Skin of body (tissue), 2 donors: ENCODE measurements around the gene ABL1. TPM values are rescaled to one million over a fixed set of nuclear protein-coding genes. Genes with fewer than 3 reads are reported as not detected.

ENCODE experiments used
- DNase-seq: peaks from one replicate; lab custom pipeline; 2025; lab: John Stamatoyannopoulos, UW
- total RNA-seq: library from RNA; depleted of rRNA; stranded (reverse); fragments of >200 nt; gene quantifications from one replicate; pipeline ENCODE4 v1.2.3, GENCODE V29; 2014

ABL1 gene
- total RNA-seq, 1 donor from 2014 or later = 35.5 TPM

- no peak for DNase-seq
Measured at GRCh38 chr9:130930804-130931349, 95.8 kb downstream of the ABL1 start.

DNA sequence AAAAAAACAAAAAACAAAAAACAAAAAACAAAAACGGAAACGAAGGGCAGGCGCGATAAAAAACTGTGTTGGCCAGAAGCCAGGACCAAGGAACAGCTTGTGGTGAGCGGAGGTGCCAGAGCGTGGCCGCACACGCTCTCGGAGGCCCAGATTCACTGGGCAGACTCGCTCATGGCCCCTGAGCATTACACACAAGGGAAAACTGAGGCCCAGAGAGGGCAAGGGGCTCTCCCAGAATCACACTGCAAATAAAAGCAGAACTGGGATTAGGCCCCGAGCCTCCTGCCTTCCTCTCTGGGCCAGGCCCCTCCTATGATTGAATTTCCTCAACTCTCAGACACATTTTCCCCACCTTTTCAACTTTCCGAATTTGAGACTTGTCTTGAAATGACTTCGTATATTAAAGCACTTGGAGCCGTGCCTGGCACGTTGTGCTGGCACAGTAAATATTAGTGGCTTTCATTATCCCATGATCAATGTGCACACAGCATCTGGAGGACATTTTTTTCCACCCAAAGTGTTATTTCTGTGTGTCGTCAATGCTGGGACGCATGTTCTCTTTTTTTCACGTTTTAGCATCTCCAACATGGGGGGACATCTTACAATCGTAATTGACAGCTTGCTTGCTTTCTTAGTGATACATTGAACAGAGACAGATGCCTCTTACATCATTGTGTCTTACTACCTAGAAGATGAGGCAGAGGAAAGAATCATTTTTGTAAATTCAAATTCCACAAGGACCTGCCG is 96.6 kb downstream of the ABL1 start:
- peak; percentile 60 for DNase-seq

DNA sequence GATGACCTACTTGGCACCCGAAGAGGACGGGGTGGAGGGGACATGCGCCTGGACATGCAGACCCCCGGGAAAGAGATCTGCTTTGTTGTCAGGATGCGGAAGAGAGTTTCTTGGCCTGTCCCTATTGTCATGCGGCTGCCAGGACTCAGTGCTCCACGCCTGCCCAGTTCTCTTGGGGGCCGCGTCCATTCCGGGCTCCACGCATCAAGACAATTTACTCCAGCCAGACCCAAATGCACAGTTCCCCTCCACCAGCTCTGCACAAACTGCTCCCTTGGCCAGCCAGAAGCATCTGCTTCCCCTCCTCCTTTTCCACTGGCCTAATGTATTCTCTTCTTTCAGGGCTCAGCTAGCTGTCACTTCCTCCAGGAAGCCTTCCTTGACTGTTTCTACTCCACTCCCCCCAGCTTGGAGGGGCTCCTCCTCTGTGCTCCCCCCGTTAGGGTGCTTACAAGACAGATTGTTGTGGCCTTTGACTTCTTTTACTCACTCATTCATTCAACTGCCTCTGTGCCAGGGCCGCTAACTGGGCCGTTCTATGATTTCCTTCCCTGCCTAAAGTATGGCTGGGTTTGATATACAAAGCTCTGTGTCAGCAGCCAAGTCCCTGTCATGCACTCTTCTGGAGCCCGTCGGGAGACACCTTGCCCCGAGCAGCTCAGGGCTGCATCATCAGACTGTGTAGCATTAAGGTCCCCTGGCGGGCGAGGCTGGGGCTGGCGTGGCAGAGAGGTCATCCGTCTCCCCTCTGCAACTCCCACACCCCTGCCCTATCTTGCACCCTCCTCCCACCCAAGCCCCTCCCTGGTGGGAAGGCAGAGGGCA is 97.4 kb downstream of the ABL1 start:
- DNase-seq = no peak

DNA sequence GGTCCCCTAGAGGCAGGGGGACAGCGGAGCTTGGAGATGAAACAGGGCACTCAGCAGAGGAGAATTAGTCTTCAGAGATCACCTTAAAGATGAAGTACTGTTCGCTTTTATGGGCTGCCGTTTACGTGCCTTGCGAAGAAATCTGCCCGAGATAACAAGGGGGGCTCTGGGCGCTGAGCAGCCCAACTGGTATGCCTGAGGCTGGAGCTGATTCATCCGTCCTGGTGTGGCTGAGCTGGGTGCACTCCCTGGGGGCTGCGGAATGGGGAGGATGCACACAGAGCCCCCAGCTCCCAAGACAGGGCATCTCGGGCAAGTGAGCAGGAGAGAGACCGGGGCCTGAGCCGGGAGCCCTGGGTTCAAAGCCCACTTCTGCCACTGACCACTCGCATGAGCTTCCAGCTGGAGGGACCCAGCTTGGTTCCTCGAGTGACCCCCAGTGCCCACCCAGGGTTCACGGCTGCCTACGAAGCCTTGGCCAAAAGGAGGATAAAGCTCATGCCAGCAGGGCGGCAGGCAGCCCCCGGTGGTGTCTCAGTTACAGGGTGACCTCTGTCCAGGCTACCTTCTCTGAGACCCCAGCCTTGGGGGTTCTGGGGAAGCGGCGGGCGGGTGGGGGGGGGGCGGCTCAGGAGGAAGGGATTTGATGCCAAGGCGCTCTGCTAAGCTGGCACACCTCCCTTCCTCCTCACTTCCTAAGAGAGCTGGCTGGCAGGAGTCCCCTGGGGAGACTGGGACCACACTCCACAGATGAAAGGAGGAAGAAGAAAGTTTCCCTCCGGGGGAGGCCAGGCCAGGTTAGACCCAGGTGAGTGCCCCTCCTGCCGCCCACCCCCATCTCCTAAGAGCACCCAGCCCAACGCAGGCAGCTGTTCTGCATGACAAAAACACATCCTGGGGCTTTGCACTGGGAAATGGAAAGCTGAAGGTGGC is 98.3 kb downstream of the ABL1 start:
- DNase-seq = no peak

DNA sequence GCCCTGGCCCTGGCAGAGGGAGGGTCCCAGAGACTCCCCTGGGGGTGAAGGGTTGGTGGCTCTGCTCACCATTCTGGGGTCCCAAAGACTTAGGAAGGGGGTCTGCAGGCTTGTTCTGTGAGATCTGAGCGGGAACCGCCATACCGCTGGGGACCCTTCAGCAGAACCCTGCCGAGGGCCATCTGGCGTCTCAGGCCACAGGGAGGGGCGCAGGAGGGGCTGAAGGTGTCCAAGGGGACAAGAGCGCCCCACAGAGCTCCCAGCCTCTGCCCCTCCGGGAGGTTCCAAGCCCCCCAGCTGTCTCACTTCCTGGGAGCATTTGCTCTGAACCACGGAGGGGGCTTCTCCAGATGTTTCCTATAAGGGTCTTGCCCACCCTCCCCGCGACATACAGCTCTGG is 99.2 kb downstream of the ABL1 start:
- DNase-seq = no peak

GRCh38 chr9:130934702-130935647 is 99.9 kb downstream of the ABL1 start:
- no peak for DNase-seq

- no peak for DNase-seq
Measured at GRCh38 chr9:130935648-130936271, 100.7 kb downstream of the ABL1 start.

- no peak for DNase-seq
Measured at GRCh38 chr9:130936285-130937117, 101.4 kb downstream of the ABL1 start.

Other genes with a start within 250 kb of the ABL1 start
- gene PRDM12, start 170.7 kb upstream of the ABL1 start, total RNA-seq = not detected
- gene EXOSC2, start 141.5 kb upstream of the ABL1 start, total RNA-seq = 25.1 TPM
- not detected for gene QRFP, start 61.6 kb downstream of the ABL1 start, total RNA-seq
- gene FIBCD1, start 104.0 kb downstream of the ABL1 start, total RNA-seq = 0.10 TPM
- gene LAMC3, start 173.9 kb downstream of the ABL1 start, total RNA-seq = 8.1 TPM